ENCODE data around the gene FERMT3.
A peak's percentile ranks its signal among the peaks of the same experiment; 100 is the strongest.

FERMT3 gene

GRCh38 chr11:64230171-64230984 is 23.9 kb downstream of the FERMT3 start, which contains the start of gene DNAJC4:
Gene DNAJC4 (plus strand): TSS chr11:64230548. CDS start chr11:64230855, 307 bp downstream.
- Histone ChIP-seq H3K27ac (peak within 1 kb of the TSS; percentile 76 to 93 (median 87)), H3K4me3 (peak within 1 kb of the TSS; percentile 48 to 76 (median 67))

GRCh38 chr11:64230985-64231365 is 24.5 kb downstream of the FERMT3 start:
- peak overlapping the region in 20 of 21 experiments; percentile 77 to 93 (median 87) for H3K27ac ChIP-seq

GRCh38 chr11:64231546-64231945 is 25.0 kb downstream of the FERMT3 start:
- Histone ChIP-seq H3K4me3 (no peak overlapping the region), H3K27ac (peak overlapping the region in 2 of 21 experiments; percentile 18 to 89)

More at GRCh38 chr11:64230985-64231365, 24.5 kb downstream of the FERMT3 start:
- H3K4me3 ChIP-seq = peak overlapping the region; percentile 48 to 76 (median 67)

GRCh38 chr11:64232182-64232966 is 25.9 kb downstream of the FERMT3 start:
- Histone ChIP-seq H3K4me3 (no peak overlapping the region), H3K27ac (peak overlapping the region in 3 of 21 experiments; percentile 18 to 42 (median 27))

- no peak overlapping the region for H3K27ac ChIP-seq
These were observed 26.4 kb downstream of the FERMT3 start for GRCh38 chr11:64232967-64233315.

GRCh38 chr11:64233913-64234586 is 27.5 kb downstream of the FERMT3 start, which contains the start of gene VEGFB:
Gene VEGFB (plus strand): TSS chr11:64234584. CDS start chr11:64234834, 250 bp downstream.
- H3K27ac ChIP-seq = peak within 1 kb of the TSS in 20 of 21 experiments; percentile 22 to 91 (median 82)
- peak within 1 kb of the TSS; percentile 41 to 69 (median 58) for H3K4me3 ChIP-seq

More at GRCh38 chr11:64232967-64233315, 26.4 kb downstream of the FERMT3 start:
- H3K4me3 ChIP-seq = no peak overlapping the region

- Histone ChIP-seq H3K4me3 (peak overlapping the region; percentile 41 to 69 (median 58)), H3K27ac (peak overlapping the region in 20 of 21 experiments; percentile 14 to 91 (median 82))
These were observed 28.3 kb downstream of the FERMT3 start for GRCh38 chr11:64234647-64235379.

- peak overlapping the region in 17 of 21 experiments; percentile 58 to 91 (median 83) for H3K27ac ChIP-seq
- peak overlapping the region; percentile 41 to 69 (median 58) for H3K4me3 ChIP-seq
These were observed 29.1 kb downstream of the FERMT3 start for GRCh38 chr11:64235437-64236161.

GRCh38 chr11:64237484-64237951 is 31.0 kb downstream of the FERMT3 start:
- Histone ChIP-seq H3K4me3 (peak overlapping the region in 1 of 7 experiments; percentile 5), H3K27ac (peak overlapping the region in 17 of 21 experiments; percentile 11 to 99 (median 70))

GRCh38 chr11:64238076-64238475 is 31.6 kb downstream of the FERMT3 start:
- peak overlapping the region in 16 of 21 experiments; percentile 18 to 99 (median 98) for H3K27ac ChIP-seq
- no peak overlapping the region for H3K4me3 ChIP-seq

GRCh38 chr11:64238999-64239398 is 32.5 kb downstream of the FERMT3 start:
- Histone ChIP-seq H3K27ac (peak overlapping the region in 17 of 21 experiments; percentile 69 to 99 (median 98)), H3K4me3 (no peak overlapping the region)

GRCh38 chr11:64239662-64240434 is 33.3 kb downstream of the FERMT3 start:
- peak overlapping the region in 4 of 7 experiments; percentile 74 to 100 (median 86) for H3K4me3 ChIP-seq
- peak overlapping the region; percentile 57 to 99 (median 97) for H3K27ac ChIP-seq

- H3K27ac ChIP-seq = peak within 1 kb of the TSS; percentile 78 to 99 (median 98)
- H3K4me3 ChIP-seq = peak within 1 kb of the TSS; percentile 65 to 100 (median 83)
These were observed 34.1 kb downstream of the FERMT3 start, which contains the start of gene FKBP2 for GRCh38 chr11:64240435-64241240. Gene FKBP2 (plus strand): TSS chr11:64241095. CDS start chr11:64242388, 1,293 bp downstream.

- peak overlapping the region; percentile 41 to 99 (median 98) for H3K27ac ChIP-seq
- H3K4me3 ChIP-seq = peak overlapping the region; percentile 65 to 100 (median 83)
These were observed 34.6 kb downstream of the FERMT3 start for GRCh38 chr11:64241241-64241490.

GRCh38 chr11:64241491-64242374 is 35.2 kb downstream of the FERMT3 start:
- Histone ChIP-seq H3K27ac (peak overlapping the region; percentile 78 to 99 (median 98)), H3K4me3 (peak overlapping the region; percentile 65 to 100 (median 83))
